Neural crest cell (in vitro differentiated cells): ENCODE results near the gene EML1. TPM values are rescaled to one million over a fixed set of nuclear protein-coding genes. Genes with fewer than 3 reads are reported as not detected.

Source experiments
- DNase-seq: peaks from one replicate; pipeline ENCODE4 v3.0.0; 2021; ENCODE audit warnings: low read depth, mixed read lengths, low spot score
- H3K27ac Mint-ChIP-seq: one replicate; pipeline ENCODE4 v1.8.0; 2021; ENCODE audit warnings: mild to moderate bottlenecking, mixed read lengths; ENCODE audit not compliant: unreplicated experiment
- H3K27me3 Mint-ChIP-seq: 2 replicates; pipeline ENCODE4 v1.8.0; 2021; ENCODE audit warnings: low read depth, mild to moderate bottlenecking, mixed read lengths
- H3K36me3 Mint-ChIP-seq: 2 replicates; pipeline ENCODE4 v1.8.0; 2021; ENCODE audit warnings: low read depth, mild to moderate bottlenecking, mixed read lengths
- H3K4me1 Mint-ChIP-seq: 2 replicates; pipeline ENCODE4 v1.8.0; 2021; ENCODE audit warnings: mixed read lengths
- H3K4me3 Mint-ChIP-seq: one replicate; pipeline ENCODE4 v1.8.0; 2021; ENCODE audit warnings: mild to moderate bottlenecking, mixed read lengths
- H3K9me3 Mint-ChIP-seq: 2 replicates; pipeline ENCODE4 v1.8.0; 2021; ENCODE audit warnings: mixed read lengths
- total RNA-seq: library from RNA; stranded (reverse); gene quantifications from 2 replicates; pipeline ENCODE4 v1.2.1, GENCODE V29; 2021
- TF ChIP-seq, protein P1 (sequence below): fragments of 200-600 bp; sonication (generic); conservative IDR thresholded peaks from 2 replicates; pipeline ENCODE4 v1.5.0; 2021; ENCODE audit warnings: antibody characterized with exemption, mild to moderate bottlenecking

Gene EML1
- total RNA-seq, 1 donor from 2014 or later = 40.1 TPM

DNA sequence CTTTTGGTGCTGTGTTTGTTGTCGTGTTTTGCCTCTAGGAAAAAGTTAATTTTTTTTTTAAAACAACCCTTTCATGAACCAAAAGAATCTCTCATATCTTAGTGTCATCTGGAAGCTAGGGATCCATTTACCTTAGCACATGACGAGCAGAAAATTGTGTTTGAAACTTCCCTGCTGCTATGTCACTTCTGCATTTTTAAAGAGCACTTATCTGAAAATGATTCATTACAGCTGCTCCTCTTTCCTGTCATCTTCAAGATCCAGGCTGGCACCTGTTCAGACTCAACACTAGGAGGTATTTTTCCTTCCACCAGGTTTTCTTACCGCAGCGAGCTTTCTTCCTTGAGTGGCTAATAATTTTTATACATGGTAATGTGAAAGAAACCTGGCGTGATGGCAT is 67.0 kb downstream of the EML1 start:
- no peak overlapping the region for H3K4me3 Mint-ChIP-seq
- H3K9me3 Mint-ChIP-seq = no peaks in the 10 kb centered on the region
- no peaks in the 10 kb centered on the region for H3K27me3 Mint-ChIP-seq
- H3K4me1 Mint-ChIP-seq = peaks cover 3% of the 10 kb centered on the region
- H3K27ac Mint-ChIP-seq = no peak overlapping the region
- H3K36me3 Mint-ChIP-seq = peaks cover 6% of the 10 kb centered on the region
- no peak for DNase-seq
- TF ChIP-seq, protein P1, sequence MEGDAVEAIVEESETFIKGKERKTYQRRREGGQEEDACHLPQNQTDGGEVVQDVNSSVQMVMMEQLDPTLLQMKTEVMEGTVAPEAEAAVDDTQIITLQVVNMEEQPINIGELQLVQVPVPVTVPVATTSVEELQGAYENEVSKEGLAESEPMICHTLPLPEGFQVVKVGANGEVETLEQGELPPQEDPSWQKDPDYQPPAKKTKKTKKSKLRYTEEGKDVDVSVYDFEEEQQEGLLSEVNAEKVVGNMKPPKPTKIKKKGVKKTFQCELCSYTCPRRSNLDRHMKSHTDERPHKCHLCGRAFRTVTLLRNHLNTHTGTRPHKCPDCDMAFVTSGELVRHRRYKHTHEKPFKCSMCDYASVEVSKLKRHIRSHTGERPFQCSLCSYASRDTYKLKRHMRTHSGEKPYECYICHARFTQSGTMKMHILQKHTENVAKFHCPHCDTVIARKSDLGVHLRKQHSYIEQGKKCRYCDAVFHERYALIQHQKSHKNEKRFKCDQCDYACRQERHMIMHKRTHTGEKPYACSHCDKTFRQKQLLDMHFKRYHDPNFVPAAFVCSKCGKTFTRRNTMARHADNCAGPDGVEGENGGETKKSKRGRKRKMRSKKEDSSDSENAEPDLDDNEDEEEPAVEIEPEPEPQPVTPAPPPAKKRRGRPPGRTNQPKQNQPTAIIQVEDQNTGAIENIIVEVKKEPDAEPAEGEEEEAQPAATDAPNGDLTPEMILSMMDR = no peak

- DNase-seq = no peak
- peaks cover 12% of the 10 kb centered on the region for H3K36me3 Mint-ChIP-seq
- TF ChIP-seq, protein P1 = no peak
- no peak overlapping the region for H3K4me3 Mint-ChIP-seq
- peaks cover 2% of the 10 kb centered on the region for H3K9me3 Mint-ChIP-seq
- no peaks in the 10 kb centered on the region for H3K4me1 Mint-ChIP-seq
- H3K27ac Mint-ChIP-seq = no peak overlapping the region
- H3K27me3 Mint-ChIP-seq = no peaks in the 10 kb centered on the region
Measured at GRCh38 chr14:99862136-99862535, 68.9 kb downstream of the EML1 start.

DNA sequence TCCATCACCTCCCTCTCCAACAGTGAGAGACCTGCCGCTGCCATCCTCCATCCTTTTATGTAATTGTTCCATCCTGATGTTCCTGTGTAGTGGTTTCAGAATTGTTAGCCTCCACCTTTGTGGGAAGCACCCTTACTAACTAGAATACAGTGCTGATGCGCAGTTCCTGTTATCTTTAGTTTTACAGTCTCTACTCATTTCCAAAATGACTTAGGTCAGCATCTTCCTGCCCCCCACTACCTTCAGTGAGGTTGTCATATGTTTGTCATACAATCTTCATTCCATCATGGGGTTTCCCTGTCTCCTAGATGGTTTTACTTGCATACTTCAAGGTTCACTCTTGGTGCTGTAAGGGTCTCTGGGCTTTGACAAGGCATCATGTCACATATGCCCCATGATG is 69.8 kb downstream of the EML1 start:
- TF ChIP-seq, protein P1 = no peak
- DNase-seq = no peak
- no peak overlapping the region for H3K4me3 Mint-ChIP-seq
- H3K9me3 Mint-ChIP-seq = peaks cover 7% of the 10 kb centered on the region
- no peaks in the 10 kb centered on the region for H3K27me3 Mint-ChIP-seq
- no peaks in the 10 kb centered on the region for H3K4me1 Mint-ChIP-seq
- peaks cover 18% of the 10 kb centered on the region for H3K36me3 Mint-ChIP-seq
- no peak overlapping the region for H3K27ac Mint-ChIP-seq

DNA sequence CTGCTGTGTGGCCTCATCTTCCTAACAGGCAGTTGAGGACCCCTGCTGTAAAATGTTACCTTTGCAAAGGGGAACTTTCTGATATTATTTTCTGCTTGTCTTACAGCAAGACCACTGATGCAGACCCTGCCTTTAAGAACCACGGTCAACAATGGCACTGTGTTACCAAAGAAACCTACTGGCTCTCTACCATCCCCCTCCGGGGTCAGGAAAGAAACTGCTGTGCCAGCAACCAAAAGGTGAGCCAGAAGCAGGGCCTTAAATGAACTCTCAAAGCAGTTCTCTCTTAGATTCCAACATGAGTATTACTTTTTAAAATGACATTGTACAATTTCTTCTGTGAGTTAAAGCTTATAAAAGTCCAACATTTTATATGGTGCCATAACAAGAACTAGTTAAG is 72.2 kb downstream of the EML1 start:
- no peak overlapping the region for H3K4me3 Mint-ChIP-seq
- H3K4me1 Mint-ChIP-seq = no peaks in the 10 kb centered on the region
- TF ChIP-seq, protein P1 = no peak
- no peak for DNase-seq
- H3K9me3 Mint-ChIP-seq = peaks cover 7% of the 10 kb centered on the region
- no peak overlapping the region for H3K27ac Mint-ChIP-seq
- H3K36me3 Mint-ChIP-seq = peaks cover 27% of the 10 kb centered on the region
- H3K27me3 Mint-ChIP-seq = no peaks in the 10 kb centered on the region

GRCh38 chr14:99870617-99871016 is 77.4 kb downstream of the EML1 start:
- Mint-ChIP-seq H3K27me3 (no peaks in the 10 kb centered on the region), H3K9me3 (peaks cover 7% of the 10 kb centered on the region), H3K4me3 (no peak overlapping the region), H3K27ac (no peak overlapping the region), H3K36me3 (peaks cover 30% of the 10 kb centered on the region), H3K4me1 (peaks cover 41% of the 10 kb centered on the region)
- TF ChIP-seq, protein P1 = no peak
- no peak for DNase-seq

- H3K27me3 Mint-ChIP-seq = no peaks in the 10 kb centered on the region
- TF ChIP-seq, protein P1 = no peak
- DNase-seq = no peak
- H3K36me3 Mint-ChIP-seq = peaks cover 27% of the 10 kb centered on the region
- no peak overlapping the region for H3K4me3 Mint-ChIP-seq
- H3K27ac Mint-ChIP-seq = no peak overlapping the region
- peaks cover 4% of the 10 kb centered on the region for H3K9me3 Mint-ChIP-seq
- H3K4me1 Mint-ChIP-seq = peaks cover 46% of the 10 kb centered on the region
Measured at GRCh38 chr14:99871771-99872170, 78.6 kb downstream of the EML1 start.
